Cardiac muscle cell (in vitro differentiated cells and primary cell): ENCODE data around the gene MUC20. TPM values are rescaled to one million over a fixed set of nuclear protein-coding genes. Genes with fewer than 3 reads are reported as not detected.
"Not testable (repeated sequence)": the region's sequence is repeated elsewhere in the genome, so short reads cannot be mapped to it uniquely, and the experiment has no call there.

Source experiments
- DNase-seq, 2 donors: peaks; one replicate each; pipeline versions ENCODE4 v3.0.0 to v3.0.0-alpha.2; 2010 to 2017; ENCODE audit warnings: low read depth in 1 of 2, low spot score in 1 of 2
- H3K27ac ChIP-seq: fragments of 200-600 bp; sonication (generic); 2 replicates; pipeline ENCODE4 v1.5.1; 2016
- H3K27me3 ChIP-seq: fragments of 200-600 bp; sonication (generic); 2 replicates; pipeline ENCODE4 v1.6.0; 2016; ENCODE audit warnings: control low read depth
- H3K36me3 ChIP-seq: fragments of 200-600 bp; sonication (generic); 2 replicates; pipeline ENCODE4 v1.5.1; 2016; ENCODE audit warnings: control low read depth
- H3K4me1 ChIP-seq: fragments of 200-600 bp; sonication (generic); 2 replicates; pipeline ENCODE4 v1.8.1; 2017; ENCODE audit warnings: low read depth, mild to moderate bottlenecking, mixed run types
- H3K4me3 ChIP-seq: fragments of 200-600 bp; sonication (generic); 2 replicates; pipeline ENCODE4 v1.5.1; 2016; ENCODE audit warnings: mild to moderate bottlenecking
- H3K9me3 ChIP-seq: fragments of 200-600 bp; sonication (generic); 2 replicates; pipeline ENCODE4 v1.5.1; 2017; ENCODE audit warnings: low read depth, mild to moderate bottlenecking, control low read depth
- polyA plus RNA-seq: library from polyadenylated mRNA; unstranded; fragments of >200 nt; fragmentation: Nextera tagmentation; extraction: Ambion mirVana; gene quantifications from 2 replicates; pipeline ENCODE4 v1.2.1, GENCODE V29; 2016
- total RNA-seq: library from RNA; depleted of rRNA; stranded (reverse); fragments of >200 nt; gene quantifications from 2 replicates; pipeline ENCODE4 v1.2.3, GENCODE V29; 2016
- TF ChIP-seq, protein P1 (sequence below): IDR thresholded peaks from 2 replicates; pipeline ENCODE4 v1.5.1; 2012; ENCODE audit warnings: low read depth, mild to moderate bottlenecking, low read length

MUC20 gene
- total and polyA plus RNA-seq, 2 experiments from 2014 or later = 5.5 to 8.7 TPM

GRCh38 chr3:195717416-195717815 lies 3.4 kb upstream of the MUC20 start:
- Histone ChIP-seq H3K9me3 (no peaks in the 10 kb centered on the region), H3K27ac (no peak overlapping the region), H3K27me3 (no peaks in the 10 kb centered on the region), H3K36me3 (no peaks in the 10 kb centered on the region), H3K4me1 (no peaks in the 10 kb centered on the region), H3K4me3 (no peak overlapping the region)
- no peak for DNase-seq
- TF ChIP-seq, protein P1, sequence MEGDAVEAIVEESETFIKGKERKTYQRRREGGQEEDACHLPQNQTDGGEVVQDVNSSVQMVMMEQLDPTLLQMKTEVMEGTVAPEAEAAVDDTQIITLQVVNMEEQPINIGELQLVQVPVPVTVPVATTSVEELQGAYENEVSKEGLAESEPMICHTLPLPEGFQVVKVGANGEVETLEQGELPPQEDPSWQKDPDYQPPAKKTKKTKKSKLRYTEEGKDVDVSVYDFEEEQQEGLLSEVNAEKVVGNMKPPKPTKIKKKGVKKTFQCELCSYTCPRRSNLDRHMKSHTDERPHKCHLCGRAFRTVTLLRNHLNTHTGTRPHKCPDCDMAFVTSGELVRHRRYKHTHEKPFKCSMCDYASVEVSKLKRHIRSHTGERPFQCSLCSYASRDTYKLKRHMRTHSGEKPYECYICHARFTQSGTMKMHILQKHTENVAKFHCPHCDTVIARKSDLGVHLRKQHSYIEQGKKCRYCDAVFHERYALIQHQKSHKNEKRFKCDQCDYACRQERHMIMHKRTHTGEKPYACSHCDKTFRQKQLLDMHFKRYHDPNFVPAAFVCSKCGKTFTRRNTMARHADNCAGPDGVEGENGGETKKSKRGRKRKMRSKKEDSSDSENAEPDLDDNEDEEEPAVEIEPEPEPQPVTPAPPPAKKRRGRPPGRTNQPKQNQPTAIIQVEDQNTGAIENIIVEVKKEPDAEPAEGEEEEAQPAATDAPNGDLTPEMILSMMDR = no peak

- Histone ChIP-seq H3K4me3 (no peak overlapping the region), H3K4me1 (no peaks in the 10 kb centered on the region), H3K27ac (no peak overlapping the region), H3K36me3 (no peaks in the 10 kb centered on the region), H3K9me3 (no peaks in the 10 kb centered on the region), H3K27me3 (no peaks in the 10 kb centered on the region)
- TF ChIP-seq, protein P1 = no peak
- DNase-seq = no peak
Measured at GRCh38 chr3:195717852-195718476, 2.8 kb upstream of the MUC20 start.

GRCh38 chr3:195718477-195718984 lies 2.2 kb upstream of the MUC20 start:
- Histone ChIP-seq H3K36me3 (no peaks in the 10 kb centered on the region), H3K27me3 (no peaks in the 10 kb centered on the region), H3K9me3 (no peaks in the 10 kb centered on the region), H3K4me3 (no peak overlapping the region), H3K27ac (no peak overlapping the region), H3K4me1 (no peaks in the 10 kb centered on the region)
- no peak for DNase-seq
- TF ChIP-seq, protein P1 = no peak

- H3K27me3 ChIP-seq, DNase-seq, H3K4me3 ChIP-seq, H3K36me3 ChIP-seq, H3K9me3 ChIP-seq, H3K27ac ChIP-seq, H3K4me1 ChIP-seq: not testable (repeated sequence)
Measured at GRCh38 chr3:195719514-195720254, 1.1 kb upstream of the MUC20 start.

- H3K27me3 ChIP-seq, DNase-seq, H3K4me3 ChIP-seq, H3K4me1 ChIP-seq, H3K36me3 ChIP-seq, H3K9me3 ChIP-seq, H3K27ac ChIP-seq: not testable (repeated sequence)
Measured at GRCh38 chr3:195722139-195722995, 1.6 kb downstream of the MUC20 start.

- not testable (repeated sequence) for DNase-seq, H3K4me1 ChIP-seq, H3K36me3 ChIP-seq, H3K27ac ChIP-seq, H3K9me3 ChIP-seq, H3K27me3 ChIP-seq, H3K4me3 ChIP-seq
Measured at GRCh38 chr3:195722996-195723345, 2.2 kb downstream of the MUC20 start.

DNA sequence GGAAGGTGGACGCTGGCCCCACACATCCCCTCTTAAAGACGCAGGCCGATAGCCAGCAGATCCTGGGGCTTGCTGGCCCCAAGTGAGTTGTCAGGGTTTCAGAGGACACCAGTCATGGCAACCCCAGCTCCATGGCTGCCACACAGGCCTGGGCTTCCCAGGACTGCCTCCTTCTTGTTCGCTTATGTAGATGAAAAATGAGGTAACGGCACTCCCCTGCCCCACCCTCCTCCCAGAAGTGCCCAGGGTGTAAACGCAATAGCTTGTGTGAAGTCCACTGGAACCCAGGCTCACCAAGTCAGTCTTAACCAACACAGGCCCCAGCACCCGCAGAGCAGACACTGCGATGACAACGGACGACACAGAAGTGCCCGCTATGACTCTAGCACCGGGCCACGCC lies 3.6 kb downstream of the MUC20 start:
- not testable (repeated sequence) for H3K4me1 ChIP-seq, H3K27ac ChIP-seq, DNase-seq, H3K27me3 ChIP-seq, H3K4me3 ChIP-seq, H3K36me3 ChIP-seq, H3K9me3 ChIP-seq

GRCh38 chr3:195725916-195726740 lies 5.3 kb downstream of the MUC20 start:
- not testable (repeated sequence) for H3K9me3 ChIP-seq, H3K36me3 ChIP-seq, DNase-seq, H3K27ac ChIP-seq, H3K4me3 ChIP-seq, H3K27me3 ChIP-seq, H3K4me1 ChIP-seq
